Measurements from ENCODE around the gene PRKCD.
A peak's percentile ranks its signal among the peaks of the same experiment; 100 is the strongest.
"Not testable (repeated sequence)": the region's sequence is repeated elsewhere in the genome, so short reads cannot be mapped to it uniquely, and the experiment has no call there.

PRKCD gene

GRCh38 chr3:53146319-53146891 lies 14.6 kb upstream of the PRKCD start:
- no peak for TF ChIP-seq CTCF (IDR thresholded peaks at IDR 0.05; ENCODE audit: insufficient read depth, low read depth, low read length, missing control alignments)

GRCh38 chr3:53147151-53147902 lies 13.7 kb upstream of the PRKCD start:
- H3K4me3 ChIP-seq (ENCODE audit: low read length): no peak overlapping the region
- no peak for DNase-seq (ENCODE audit: low read depth)
- no peak for TF ChIP-seq CTCF (IDR thresholded peaks at IDR 0.05; ENCODE audit: insufficient read depth, low read depth, low read length, missing control alignments)

More at GRCh38 chr3:53146319-53146891, 14.6 kb upstream of the PRKCD start:
- H3K4me3 ChIP-seq (ENCODE audit: low read length): no peak overlapping the region
- DNase-seq (ENCODE audit: low read depth): no peak

GRCh38 chr3:53147903-53148400 lies 13.1 kb upstream of the PRKCD start:
- TF ChIP-seq CTCF (IDR thresholded peaks at IDR 0.05; ENCODE audit: insufficient read depth, low read depth, low read length, missing control alignments): no peak
- H3K4me3 ChIP-seq (ENCODE audit: low read length): no peak overlapping the region
- DNase-seq (ENCODE audit: low read depth): no peak

- H3K4me3 ChIP-seq (ENCODE audit: low read length): no peak overlapping the region
- no peak for TF ChIP-seq CTCF (IDR thresholded peaks at IDR 0.05; ENCODE audit: insufficient read depth, low read depth, low read length, missing control alignments)
- no peak for DNase-seq (ENCODE audit: low read depth)
Observed at GRCh38 chr3:53149006-53149690, 11.9 kb upstream of the PRKCD start.

- DNase-seq (ENCODE audit: low read depth): no peak
- no peak for TF ChIP-seq CTCF (IDR thresholded peaks at IDR 0.05; ENCODE audit: insufficient read depth, low read depth, low read length, missing control alignments)
- H3K4me3 ChIP-seq (ENCODE audit: low read length): no peak overlapping the region
Observed at GRCh38 chr3:53149699-53150098, 11.3 kb upstream of the PRKCD start.

GRCh38 chr3:53150247-53151085 lies 10.5 kb upstream of the PRKCD start:
- DNase-seq (ENCODE audit: low read depth): peak; percentile 47
- H3K4me3 ChIP-seq (ENCODE audit: low read length): no peak overlapping the region
- no peak for TF ChIP-seq CTCF (IDR thresholded peaks at IDR 0.05; ENCODE audit: insufficient read depth, low read depth, low read length, missing control alignments)

GRCh38 chr3:53151086-53151438 lies 9.9 kb upstream of the PRKCD start:
- not testable (repeated sequence) for H3K4me3 ChIP-seq (ENCODE audit: low read length); DNase-seq (ENCODE audit: low read depth)

Data from epithelial cell of esophagus (primary cell).